Panc1 (cell line): ENCODE measurements around the gene IDI1. TPM values are rescaled to one million over a fixed set of nuclear protein-coding genes. Genes with fewer than 3 reads are reported as not detected.

Experiments used
- ATAC-seq: fragments of 200-7000 bp; cut with Tn5 transposase; 2 replicates; pipeline ENCODE4 v1.9.1; 2020; ENCODE audit warnings: mild to moderate bottlenecking, moderate library complexity
- BruUV-seq: library from RNA; stranded (reverse); fragments of 400-500 nt; replicated peaks from 2 replicates; lab custom pipeline; 2021; lab: Mats Ljungman, UMichigan
- CTCF ChIA-PET: fragments of 300-600 bp; sonication (Branson Sonifier 250); formaldehyde crosslinking; loops from one replicate; lab custom pipeline; 2022; ENCODE audit warnings: antibody characterized with exemption; lab: Charles Lee
- POLR2A ChIA-PET: fragments of 300-600 bp; sonication (Branson Sonifier 250); formaldehyde crosslinking; loops from one replicate; lab custom pipeline; 2022; ENCODE audit warnings: antibody characterized with exemption; lab: Charles Lee
- DNase-seq: peaks from one replicate; pipeline ENCODE4 v3.0.0-alpha.2; 2010; ENCODE audit warnings: low read depth, low spot score
- H3K27ac ChIP-seq: 2 replicates; pipeline ENCODE4 v1.5.1; 2011; ENCODE audit warnings: mild to moderate bottlenecking, low read length, inconsistent platforms
- H3K27me3 ChIP-seq: fragments of 200-500 bp; sonication (Bioruptor generic); 2 replicates; pipeline ENCODE4 v1.6.0; 2014; ENCODE audit warnings: low read length, inconsistent platforms; ENCODE audit not compliant: control insufficient read depth, insufficient read depth
- H3K36me3 ChIP-seq: fragments of 200-500 bp; sonication (Bioruptor generic); 2 replicates; pipeline ENCODE4 v1.5.1; 2014; ENCODE audit warnings: inconsistent platforms, mild to moderate bottlenecking, low read length, moderate library complexity; ENCODE audit not compliant: control insufficient read depth, insufficient read depth
- H3K4me1 ChIP-seq: 2 replicates; pipeline ENCODE4 v1.5.1; 2011; ENCODE audit warnings: inconsistent platforms, mild to moderate bottlenecking, low read length, moderate library complexity; ENCODE audit not compliant: control insufficient read depth, insufficient read depth
- H3K4me3 ChIP-seq, 2 experiments: 2 replicates each; pipeline ENCODE4 v1.5.1; 2011 to 2012; ENCODE audit warnings: low read depth in 2 of 2, low read length in 2 of 2, mild to moderate bottlenecking in 2 of 2, inconsistent platforms in 1 of 2, moderate library complexity in 1 of 2
- H3K9me3 ChIP-seq: fragments of 200-500 bp; sonication (Bioruptor generic); 2 replicates; pipeline ENCODE4 v1.5.1; 2014; ENCODE audit warnings: low read depth, mild to moderate bottlenecking, inconsistent platforms, low read length, moderate library complexity; ENCODE audit not compliant: control insufficient read depth, insufficient read depth
- CTCF ChIP-seq: fragments of 450-650 bp; IDR thresholded peaks from 2 replicates; pipeline ENCODE4 v1.5.1; 2017; ENCODE audit warnings: mild to moderate bottlenecking
- POLR2AphosphoS5 ChIP-seq: IDR thresholded peaks from 2 replicates; pipeline ENCODE4 v1.6.1; 2012; ENCODE audit warnings: mild to moderate bottlenecking, low read depth, low read length, moderate library complexity
- REST ChIP-seq, 2 experiments: IDR thresholded peaks; 2 replicates each; pipeline ENCODE4 v1.6.1; 2011 to 2012; ENCODE audit warnings: low read depth in 2 of 2, control low read depth in 1 of 2, low read length in 1 of 2, mild to moderate bottlenecking in 1 of 2, moderate library complexity in 1 of 2; ENCODE audit not compliant: insufficient read depth in 1 of 2
- SIN3A ChIP-seq: IDR thresholded peaks from 2 replicates; pipeline ENCODE4 v1.6.1; 2012; ENCODE audit warnings: low read depth, mild to moderate bottlenecking, low read length, moderate library complexity, borderline replicate concordance; ENCODE audit not compliant: insufficient read depth
- TCF7L2 ChIP-seq: IDR thresholded peaks from 2 replicates; pipeline ENCODE4 v1.6.1; 2011; ENCODE audit warnings: mild to moderate bottlenecking, low read depth, low read length, inconsistent platforms
- in situ Hi-C: cut with HindIII; loops from 2 replicates; pipeline ENCODE4 v1.10.0; 2016; ENCODE audit warnings: low sequenced_read_pairs, low pct_unique_long_range_greater_than_20kb
- intact Hi-C: fragments of 100-400 bp; cut with micrococcal nuclease; formaldehyde crosslinking; loops from one replicate; pipeline ENCODE4 v1.10.0; 2022; ENCODE audit not compliant: unreplicated experiment
- total RNA-seq: library from RNA; stranded (reverse); gene quantifications from one replicate; pipeline ENCODE4 v1.2.1, GENCODE V29; 2021; ENCODE audit not compliant: unreplicated experiment

Gene IDI1
- total RNA-seq, 1 experiment from 2014 or later = 47.9 TPM

GRCh38 chr10:1084011-1084950 is 35.4 kb upstream of the IDI1 start (continued):
- TF ChIP-seq REST (IDR thresholded peaks at IDR 0.05; ENCODE audit: insufficient read depth in 1 of 2, low read depth in 2 of 2, low read length in 1 of 2) = no peak

- ATAC-seq = no peak
- CTCF ChIA-PET = no interaction called here
Measured at GRCh38 chr10:1083581-1083980, 34.7 kb upstream of the IDI1 start.

GRCh38 chr10:1078668-1079067 is 29.7 kb upstream of the IDI1 start:
- no TSS peak for BruUV-seq
- TF ChIP-seq CTCF (no peak), REST (IDR thresholded peaks at IDR 0.05; ENCODE audit: insufficient read depth in 1 of 2, low read depth in 2 of 2, low read length in 1 of 2) (no peak), SIN3A (no peak), POLR2AphosphoS5 (no peak), TCF7L2 (no peak)
- DNase-seq (no peak), ATAC-seq (no peak)
- H3K27me3 ChIP-seq = no peaks in the 10 kb centered on the region
- ChIA-PET CTCF (interaction anchor here (0.7 kb wide), 1 partner anchor 1826 kb away, joined by 3 read pairs; no protein-coding TSS in a partner anchor), POLR2A (interaction anchor here (0.7 kb wide), 1 partner anchor 106 kb away, joined by 6 read pairs; no protein-coding TSS in a partner anchor)
- H3K4me3 ChIP-seq = no peak overlapping the region
- intact Hi-C loops = no loop called here
- no peak overlapping the region for H3K27ac ChIP-seq
- in situ Hi-C loops = no loop called here
- no peaks in the 10 kb centered on the region for H3K4me1 ChIP-seq
- H3K9me3 ChIP-seq = no peaks in the 10 kb centered on the region
- no peaks in the 10 kb centered on the region; the same call in none of the 2 replicates for H3K36me3 ChIP-seq

More at GRCh38 chr10:1083581-1083980, 34.7 kb upstream of the IDI1 start:
- in situ Hi-C loops (no loop called here), intact Hi-C loops (no loop called here)
- Histone ChIP-seq H3K27ac (no peak overlapping the region), H3K9me3 (no peaks in the 10 kb centered on the region), H3K27me3 (no peaks in the 10 kb centered on the region), H3K4me3 (no peak overlapping the region), H3K4me1 (no peaks in the 10 kb centered on the region), H3K36me3 (no peaks in the 10 kb centered on the region; the same call in none of the 2 replicates)
- TF ChIP-seq POLR2AphosphoS5 (no peak), SIN3A (no peak)
- no peak for DNase-seq
- POLR2A ChIA-PET = no interaction called here
- no TSS peak for BruUV-seq
